ENCODE measurements around the gene CARNS1. TPM values are rescaled to one million over a fixed set of nuclear protein-coding genes. Genes with fewer than 3 reads are reported as not detected.

Gene CARNS1
- total and polyA plus RNA-seq, 12 donors: 0.55 to 26.6 (median 17.4) TPM

DNA sequence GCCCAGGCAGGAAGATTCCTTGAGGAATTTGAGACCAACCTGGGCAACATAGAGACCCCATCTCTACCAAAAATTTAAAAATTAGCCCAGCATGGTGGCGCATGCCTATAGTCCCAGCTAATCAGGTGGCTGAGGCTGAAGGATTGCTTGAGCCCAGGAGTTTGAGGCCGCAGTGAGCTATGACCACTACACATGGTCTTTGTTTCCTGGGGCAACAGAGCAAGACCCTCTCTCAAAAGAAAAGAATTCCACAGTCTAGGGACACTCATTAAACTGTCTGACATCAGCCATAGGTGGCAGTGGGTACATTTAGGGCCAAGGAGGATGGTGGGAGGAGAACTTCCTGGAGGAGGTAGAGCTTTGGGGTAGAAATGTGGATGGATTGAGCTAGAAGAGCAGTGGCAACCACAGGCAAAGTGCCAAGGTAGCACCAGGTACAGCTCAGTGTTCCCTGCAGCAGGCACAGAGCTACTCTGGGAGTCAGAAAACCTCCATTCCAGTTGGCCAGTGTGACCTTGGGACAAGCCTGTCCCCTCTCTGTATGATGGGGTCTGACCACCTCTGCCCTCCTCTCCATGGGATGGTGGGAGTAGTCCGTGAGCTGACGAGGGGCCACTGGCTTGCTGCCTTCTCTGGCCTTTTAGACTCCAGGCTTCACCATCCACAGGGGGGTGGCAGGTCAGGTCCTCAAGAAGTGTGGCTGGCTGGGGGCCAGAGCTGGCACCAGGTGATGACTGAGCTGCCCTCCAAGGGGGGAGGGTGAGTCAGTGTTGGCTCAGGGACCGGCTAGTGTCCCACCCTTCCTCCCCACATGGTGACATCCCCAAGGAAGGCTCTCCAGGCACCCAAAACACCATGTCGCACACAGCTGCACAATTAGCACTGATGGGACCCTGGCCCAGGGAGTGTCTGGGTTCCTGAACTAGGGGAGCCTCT lies 38.3 kb upstream of the CARNS1 start:
- DNase-seq (no peak), ATAC-seq (no peak)
- no peak overlapping the region for H3K27ac ChIP-seq
- WGBS, 2 donors: 82 to 87% methylated on average over 6 of the region's 6 CpGs
- TF ChIP-seq, protein P1, sequence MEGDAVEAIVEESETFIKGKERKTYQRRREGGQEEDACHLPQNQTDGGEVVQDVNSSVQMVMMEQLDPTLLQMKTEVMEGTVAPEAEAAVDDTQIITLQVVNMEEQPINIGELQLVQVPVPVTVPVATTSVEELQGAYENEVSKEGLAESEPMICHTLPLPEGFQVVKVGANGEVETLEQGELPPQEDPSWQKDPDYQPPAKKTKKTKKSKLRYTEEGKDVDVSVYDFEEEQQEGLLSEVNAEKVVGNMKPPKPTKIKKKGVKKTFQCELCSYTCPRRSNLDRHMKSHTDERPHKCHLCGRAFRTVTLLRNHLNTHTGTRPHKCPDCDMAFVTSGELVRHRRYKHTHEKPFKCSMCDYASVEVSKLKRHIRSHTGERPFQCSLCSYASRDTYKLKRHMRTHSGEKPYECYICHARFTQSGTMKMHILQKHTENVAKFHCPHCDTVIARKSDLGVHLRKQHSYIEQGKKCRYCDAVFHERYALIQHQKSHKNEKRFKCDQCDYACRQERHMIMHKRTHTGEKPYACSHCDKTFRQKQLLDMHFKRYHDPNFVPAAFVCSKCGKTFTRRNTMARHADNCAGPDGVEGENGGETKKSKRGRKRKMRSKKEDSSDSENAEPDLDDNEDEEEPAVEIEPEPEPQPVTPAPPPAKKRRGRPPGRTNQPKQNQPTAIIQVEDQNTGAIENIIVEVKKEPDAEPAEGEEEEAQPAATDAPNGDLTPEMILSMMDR (IDR thresholded peaks at IDR 0.05): no peak
- no peak overlapping the region for H3K4me3 ChIP-seq
- no peaks in the 10 kb centered on the region for H3K9me3 ChIP-seq
- H3K27me3 ChIP-seq: peaks cover 0 to 15% (median 3%) of the 10 kb centered on the region in 7 donors
- no peaks in the 10 kb centered on the region for H3K36me3 ChIP-seq
- H3K4me1 ChIP-seq: peaks cover 5 to 47% (median 18%) of the 10 kb centered on the region in 9 donors
- intact Hi-C loops (cut with DNase I): no loop called here

DNA sequence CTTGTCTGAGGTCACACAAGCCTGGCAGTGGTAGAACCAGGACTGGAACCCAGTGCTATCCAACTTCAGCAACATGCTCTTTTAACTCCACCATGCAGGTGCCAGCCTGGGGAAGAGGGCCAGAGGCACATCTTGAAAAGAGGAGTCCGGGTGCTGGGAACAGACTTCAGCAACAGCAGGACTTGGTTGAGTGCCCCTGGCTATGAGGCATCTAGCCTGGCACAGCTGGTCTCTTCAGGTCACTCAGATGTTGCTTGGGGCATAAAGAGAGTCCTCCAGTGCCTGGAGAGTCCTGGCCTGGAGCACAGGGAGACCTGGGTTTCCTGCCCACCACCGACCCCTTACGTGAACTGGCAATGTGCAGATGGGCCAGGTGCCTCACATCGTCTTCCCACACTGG lies 36.9 kb upstream of the CARNS1 start:
- Histone ChIP-seq H3K9me3 (no peaks in the 10 kb centered on the region), H3K27me3 (peaks cover 0 to 15% (median 3%) of the 10 kb centered on the region in 7 donors), H3K4me3 (no peak overlapping the region), H3K27ac (no peak overlapping the region), H3K36me3 (no peaks in the 10 kb centered on the region), H3K4me1 (peaks cover 5 to 49% (median 12%) of the 10 kb centered on the region in 9 donors)
- ATAC-seq: no peak
- TF ChIP-seq, protein P1 (IDR thresholded peaks at IDR 0.05): no peak
- DNase-seq: no peak
- 92 to 94% methylated on average over 4 of the region's 4 CpGs for WGBS, 2 donors
- intact Hi-C loops (cut with DNase I): no loop called here

DNA sequence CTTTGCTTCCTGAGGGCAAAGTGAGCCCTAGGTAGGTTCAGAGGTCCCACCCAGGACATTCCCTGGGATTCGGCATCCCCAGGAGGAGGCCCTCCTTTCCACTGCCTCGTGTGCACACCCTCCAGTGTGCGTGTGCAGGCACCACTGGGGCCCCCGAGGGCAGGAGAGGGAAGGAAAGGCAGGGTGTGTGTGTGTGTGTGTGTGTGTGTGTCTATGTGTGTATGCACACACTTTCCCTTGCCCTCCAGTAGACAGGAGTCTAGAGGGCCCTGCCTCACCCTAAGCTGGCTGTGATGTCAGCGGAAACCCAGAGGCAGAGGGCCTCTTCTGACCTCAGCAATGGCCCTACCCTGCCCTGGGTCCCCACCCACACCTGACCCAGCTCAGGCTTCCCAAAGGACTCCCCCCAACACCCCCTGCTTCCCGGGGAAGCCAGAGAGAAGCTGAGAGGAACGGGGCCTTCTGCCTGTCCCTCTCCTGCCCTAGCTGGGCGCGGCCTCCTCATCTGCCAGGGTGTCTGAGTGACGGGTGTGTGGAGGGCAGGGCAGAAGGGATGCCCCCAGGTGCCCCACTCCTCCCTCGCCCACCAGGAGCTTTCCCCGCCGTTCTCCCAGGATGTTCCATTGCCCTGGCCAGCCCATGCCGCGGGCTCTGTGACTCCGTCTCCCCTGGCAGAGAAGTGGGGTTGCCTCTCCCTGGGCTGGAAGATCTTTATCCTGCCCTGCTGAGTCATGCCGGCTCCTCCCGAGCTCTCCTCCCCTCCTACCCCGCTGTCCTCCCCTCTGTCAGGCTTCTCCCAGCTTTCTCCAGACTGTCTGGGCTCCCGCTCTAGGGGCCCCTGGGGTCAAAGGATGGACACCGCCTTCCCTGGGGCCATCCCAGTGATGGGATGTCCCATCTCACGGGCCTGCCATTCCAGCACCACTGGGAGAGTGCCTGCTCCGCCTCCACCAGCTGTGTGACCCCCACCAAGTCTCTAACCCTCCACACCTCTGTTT lies 36.1 kb upstream of the CARNS1 start:
- no peak for ATAC-seq
- DNase-seq: no peak
- intact Hi-C loops (cut with DNase I): loop anchor here in 5 of 10 donors (5.0 to 10.0 kb wide), 6 partner anchors 32 to 297 kb away; partner anchors contain the start of gene GRK2 (in 1 of the 5)
- H3K4me3 ChIP-seq: no peak overlapping the region
- no peaks in the 10 kb centered on the region for H3K36me3 ChIP-seq
- H3K9me3 ChIP-seq: no peaks in the 10 kb centered on the region
- TF ChIP-seq, protein P1 (IDR thresholded peaks at IDR 0.05): no peak
- peaks cover 0 to 42% (median 4%) of the 10 kb centered on the region in 9 donors for H3K4me1 ChIP-seq
- peaks cover 0 to 15% (median 3%) of the 10 kb centered on the region in 7 donors for H3K27me3 ChIP-seq
- no peak overlapping the region for H3K27ac ChIP-seq
- WGBS, 2 donors: 75 to 79% methylated on average over 22 to 23 of the region's 23 CpGs
